Colonic mucosa (tissue), 4 donors: ENCODE measurements around the gene NAXD. TPM values are rescaled to one million over a fixed set of nuclear protein-coding genes. Genes with fewer than 3 reads are reported as not detected.

Experiments
- DNase-seq: peaks from one replicate; pipeline ENCODE4 v3.0.0-alpha.2; 2020
- H3K27ac ChIP-seq: fragments of 200-600 bp; one replicate; pipeline ENCODE4 v1.8.0; 2021
- H3K27me3 ChIP-seq: fragments of 200-600 bp; one replicate; pipeline ENCODE4 v1.8.0; 2021
- H3K36me3 ChIP-seq: fragments of 200-600 bp; one replicate; pipeline ENCODE4 v1.8.0; 2021
- H3K4me1 ChIP-seq: fragments of 200-600 bp; one replicate; pipeline ENCODE4 v1.8.0; 2021; ENCODE audit warnings: mild to moderate bottlenecking
- H3K4me3 ChIP-seq: fragments of 200-600 bp; one replicate; pipeline ENCODE4 v1.8.0; 2021
- H3K9ac ChIP-seq, 2 donors: one replicate each; pipeline ENCODE4 v1.7.0; 2013; ENCODE audit warnings: control low read depth in 2 of 2, low read depth in 2 of 2, low read length in 2 of 2
- H3K9me3 ChIP-seq: fragments of 200-600 bp; one replicate; pipeline ENCODE4 v1.8.0; 2021
- CTCF ChIP-seq: fragments of 200-600 bp; IDR thresholded peaks from one replicate; pipeline ENCODE4 v1.8.0; 2022; ENCODE audit warnings: antibody characterized with exemption, mild to moderate bottlenecking
- intact Hi-C: fragments of 100-400 bp; cut with DNase I; formaldehyde crosslinking; loops from one replicate; pipeline ENCODE4 v1.14.1; 2022
- total RNA-seq, 2 donors: library from RNA; stranded (reverse); fragmentation: NEBNext Ultra II Directional in 1 of 2; extraction: Animal tissue kit (Norgen Biotek cat#: 25700) in 1 of 2; gene quantifications; one replicate each; pipeline ENCODE4 v1.2.1, GENCODE V29; 2021
- donor health status: healthy.
- donor health status: DM: no; HTN: no; CAD: no.
- donor health status: DM: no; HTN: no; CAD: no.

NAXD gene
- total RNA-seq, 2 donors from 2014 or later = 36.7 to 40.4 TPM

- Histone ChIP-seq H3K4me1 (no peaks in the 10 kb centered on the region), H3K4me3 (no peak overlapping the region), H3K27ac (no peak overlapping the region), H3K9ac (no peak overlapping the region), H3K27me3 (no peaks in the 10 kb centered on the region), H3K36me3 (peaks cover 15% of the 10 kb centered on the region), H3K9me3 (no peaks in the 10 kb centered on the region)
- no peak for TF ChIP-seq CTCF
- no peak for DNase-seq
- intact Hi-C loops = no loop called here
Observed at GRCh38 chr13:110636701-110637201, 21.4 kb downstream of the NAXD start.

GRCh38 chr13:110637275-110637674 lies 21.9 kb downstream of the NAXD start:
- peaks cover 15% of the 10 kb centered on the region for H3K36me3 ChIP-seq
- no peaks in the 10 kb centered on the region for H3K4me1 ChIP-seq
- no peaks in the 10 kb centered on the region for H3K9me3 ChIP-seq
- no peak for DNase-seq
- intact Hi-C loops = no loop called here
- H3K4me3 ChIP-seq = no peak overlapping the region
- H3K9ac ChIP-seq = no peak overlapping the region
- no peak for TF ChIP-seq CTCF
- no peak overlapping the region for H3K27ac ChIP-seq
- no peaks in the 10 kb centered on the region for H3K27me3 ChIP-seq

GRCh38 chr13:110637747-110638146 lies 22.4 kb downstream of the NAXD start:
- Histone ChIP-seq H3K4me3 (no peak overlapping the region), H3K27ac (no peak overlapping the region), H3K9me3 (no peaks in the 10 kb centered on the region), H3K4me1 (no peaks in the 10 kb centered on the region), H3K36me3 (peaks cover 15% of the 10 kb centered on the region), H3K9ac (no peak overlapping the region), H3K27me3 (no peaks in the 10 kb centered on the region)
- no peak for DNase-seq
- intact Hi-C loops = no loop called here
- no peak for TF ChIP-seq CTCF

GRCh38 chr13:110638257-110638656 lies 22.9 kb downstream of the NAXD start:
- no peak for DNase-seq
- Histone ChIP-seq H3K9ac (no peak overlapping the region), H3K36me3 (peaks cover 15% of the 10 kb centered on the region), H3K4me3 (no peak overlapping the region), H3K27me3 (no peaks in the 10 kb centered on the region), H3K27ac (no peak overlapping the region), H3K9me3 (no peaks in the 10 kb centered on the region), H3K4me1 (no peaks in the 10 kb centered on the region)
- no peak for TF ChIP-seq CTCF
- intact Hi-C loops = no loop called here

GRCh38 chr13:110638814-110639806 lies 23.8 kb downstream of the NAXD start:
- Histone ChIP-seq H3K4me3 (no peak overlapping the region), H3K9ac (no peak overlapping the region), H3K4me1 (no peaks in the 10 kb centered on the region), H3K27ac (no peak overlapping the region), H3K36me3 (peaks cover 15% of the 10 kb centered on the region), H3K9me3 (no peaks in the 10 kb centered on the region), H3K27me3 (no peaks in the 10 kb centered on the region)
- no peak for TF ChIP-seq CTCF
- intact Hi-C loops = no loop called here
- no peak for DNase-seq
